ENCODE results near the gene REELD1.

GRCh38 chr4:146165840-146166239 lies 48.5 kb upstream of the REELD1 start:
- no peak for TF ChIP-seq SRF (IDR thresholded peaks at IDR 0.05; ENCODE audit: low read depth)
- TF ChIP-seq CTCF (IDR thresholded peaks at IDR 0.05 in 2 of 3, conservative IDR thresholded peaks at IDR 0.05 in 1 of 3; ENCODE audit: borderline replicate concordance in 1 of 3, insufficient read depth in 1 of 3, low read depth in 2 of 3, low read length in 2 of 3): no peak

Data from HCT116 (cell line).